GM13977 (cell line): Measurements from ENCODE around the gene TRIOBP.

Source experiments
- DNase-seq: peaks from one replicate; pipeline ENCODE4 v3.0.0; 2012; ENCODE audit warnings: low spot score
- in situ Hi-C: fragments of 300-500 bp; cut with MboI; formaldehyde crosslinking; loops from one replicate; pipeline ENCODE4 v1.12.0; 2022; ENCODE audit warnings: low sequenced_read_pairs, low pct_unique_long_range_greater_than_20kb, mixed read lengths, inconsistent platforms; ENCODE audit not compliant: unreplicated experiment
- TF ChIP-seq, protein P1 (sequence below): IDR thresholded peaks from 2 replicates; pipeline ENCODE4 v1.5.1; 2012; ENCODE audit warnings: mild to moderate bottlenecking, control low read depth; ENCODE audit not compliant: insufficient read depth; ENCODE audit errors: extremely low read depth, missing control alignments

Gene TRIOBP, protein sequence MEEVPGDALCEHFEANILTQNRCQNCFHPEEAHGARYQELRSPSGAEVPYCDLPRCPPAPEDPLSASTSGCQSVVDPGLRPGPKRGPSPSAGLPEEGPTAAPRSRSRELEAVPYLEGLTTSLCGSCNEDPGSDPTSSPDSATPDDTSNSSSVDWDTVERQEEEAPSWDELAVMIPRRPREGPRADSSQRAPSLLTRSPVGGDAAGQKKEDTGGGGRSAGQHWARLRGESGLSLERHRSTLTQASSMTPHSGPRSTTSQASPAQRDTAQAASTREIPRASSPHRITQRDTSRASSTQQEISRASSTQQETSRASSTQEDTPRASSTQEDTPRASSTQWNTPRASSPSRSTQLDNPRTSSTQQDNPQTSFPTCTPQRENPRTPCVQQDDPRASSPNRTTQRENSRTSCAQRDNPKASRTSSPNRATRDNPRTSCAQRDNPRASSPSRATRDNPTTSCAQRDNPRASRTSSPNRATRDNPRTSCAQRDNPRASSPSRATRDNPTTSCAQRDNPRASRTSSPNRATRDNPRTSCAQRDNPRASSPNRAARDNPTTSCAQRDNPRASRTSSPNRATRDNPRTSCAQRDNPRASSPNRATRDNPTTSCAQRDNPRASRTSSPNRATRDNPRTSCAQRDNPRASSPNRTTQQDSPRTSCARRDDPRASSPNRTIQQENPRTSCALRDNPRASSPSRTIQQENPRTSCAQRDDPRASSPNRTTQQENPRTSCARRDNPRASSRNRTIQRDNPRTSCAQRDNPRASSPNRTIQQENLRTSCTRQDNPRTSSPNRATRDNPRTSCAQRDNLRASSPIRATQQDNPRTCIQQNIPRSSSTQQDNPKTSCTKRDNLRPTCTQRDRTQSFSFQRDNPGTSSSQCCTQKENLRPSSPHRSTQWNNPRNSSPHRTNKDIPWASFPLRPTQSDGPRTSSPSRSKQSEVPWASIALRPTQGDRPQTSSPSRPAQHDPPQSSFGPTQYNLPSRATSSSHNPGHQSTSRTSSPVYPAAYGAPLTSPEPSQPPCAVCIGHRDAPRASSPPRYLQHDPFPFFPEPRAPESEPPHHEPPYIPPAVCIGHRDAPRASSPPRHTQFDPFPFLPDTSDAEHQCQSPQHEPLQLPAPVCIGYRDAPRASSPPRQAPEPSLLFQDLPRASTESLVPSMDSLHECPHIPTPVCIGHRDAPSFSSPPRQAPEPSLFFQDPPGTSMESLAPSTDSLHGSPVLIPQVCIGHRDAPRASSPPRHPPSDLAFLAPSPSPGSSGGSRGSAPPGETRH (N-terminal part only)

DNA sequence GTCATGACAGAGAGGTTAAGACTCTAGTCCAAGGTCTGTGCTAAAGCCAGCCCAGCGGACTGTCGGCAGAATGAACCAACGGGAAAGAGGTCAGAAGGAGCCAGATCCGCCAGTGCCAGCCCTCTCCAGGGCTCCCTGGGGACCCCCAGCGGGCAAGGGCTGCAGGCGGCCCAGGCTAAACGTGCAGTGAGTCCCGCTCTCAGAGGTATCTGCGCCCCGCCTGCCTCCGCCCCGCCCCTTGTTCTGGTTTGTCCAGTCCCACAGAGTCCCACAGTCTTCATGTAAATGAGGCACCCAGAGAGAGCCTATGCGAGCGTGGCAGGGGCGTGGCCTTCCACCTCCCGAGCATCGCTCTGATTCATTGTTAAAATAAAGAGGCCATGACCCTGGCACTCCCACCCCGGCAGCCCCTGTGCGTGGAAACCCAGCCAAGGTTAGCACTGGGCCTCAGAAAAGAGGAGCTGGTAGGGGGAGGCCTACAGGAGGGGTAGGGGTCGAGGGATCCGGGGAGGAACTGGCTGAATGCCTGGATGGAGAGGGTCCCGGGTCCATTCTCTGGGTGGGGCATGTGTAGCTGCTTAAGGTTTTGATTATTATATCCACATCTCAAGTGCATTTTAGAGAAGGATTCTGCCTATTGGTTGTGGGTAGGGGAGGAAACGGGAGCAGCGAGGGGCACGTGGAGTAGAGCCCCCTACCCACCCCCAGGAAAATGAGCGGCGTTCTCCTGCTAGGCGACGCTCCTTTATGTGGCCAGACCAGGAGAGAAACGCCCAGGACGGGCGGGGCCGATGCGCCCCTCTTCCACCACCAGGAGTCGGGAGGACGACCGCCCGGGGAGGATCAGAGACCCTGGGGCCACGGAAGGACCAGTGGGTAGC is at the start of gene TRIOBP:
Gene TRIOBP (plus strand): TSS at position 392 of the 881 bp plus-strand sequence. CDS start 4,318 bp downstream, outside the sequence.
- in situ Hi-C loops = no loop called here
- TF ChIP-seq, protein P1, sequence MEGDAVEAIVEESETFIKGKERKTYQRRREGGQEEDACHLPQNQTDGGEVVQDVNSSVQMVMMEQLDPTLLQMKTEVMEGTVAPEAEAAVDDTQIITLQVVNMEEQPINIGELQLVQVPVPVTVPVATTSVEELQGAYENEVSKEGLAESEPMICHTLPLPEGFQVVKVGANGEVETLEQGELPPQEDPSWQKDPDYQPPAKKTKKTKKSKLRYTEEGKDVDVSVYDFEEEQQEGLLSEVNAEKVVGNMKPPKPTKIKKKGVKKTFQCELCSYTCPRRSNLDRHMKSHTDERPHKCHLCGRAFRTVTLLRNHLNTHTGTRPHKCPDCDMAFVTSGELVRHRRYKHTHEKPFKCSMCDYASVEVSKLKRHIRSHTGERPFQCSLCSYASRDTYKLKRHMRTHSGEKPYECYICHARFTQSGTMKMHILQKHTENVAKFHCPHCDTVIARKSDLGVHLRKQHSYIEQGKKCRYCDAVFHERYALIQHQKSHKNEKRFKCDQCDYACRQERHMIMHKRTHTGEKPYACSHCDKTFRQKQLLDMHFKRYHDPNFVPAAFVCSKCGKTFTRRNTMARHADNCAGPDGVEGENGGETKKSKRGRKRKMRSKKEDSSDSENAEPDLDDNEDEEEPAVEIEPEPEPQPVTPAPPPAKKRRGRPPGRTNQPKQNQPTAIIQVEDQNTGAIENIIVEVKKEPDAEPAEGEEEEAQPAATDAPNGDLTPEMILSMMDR = peak; percentile 50
- DNase-seq = peak; percentile 81

DNA sequence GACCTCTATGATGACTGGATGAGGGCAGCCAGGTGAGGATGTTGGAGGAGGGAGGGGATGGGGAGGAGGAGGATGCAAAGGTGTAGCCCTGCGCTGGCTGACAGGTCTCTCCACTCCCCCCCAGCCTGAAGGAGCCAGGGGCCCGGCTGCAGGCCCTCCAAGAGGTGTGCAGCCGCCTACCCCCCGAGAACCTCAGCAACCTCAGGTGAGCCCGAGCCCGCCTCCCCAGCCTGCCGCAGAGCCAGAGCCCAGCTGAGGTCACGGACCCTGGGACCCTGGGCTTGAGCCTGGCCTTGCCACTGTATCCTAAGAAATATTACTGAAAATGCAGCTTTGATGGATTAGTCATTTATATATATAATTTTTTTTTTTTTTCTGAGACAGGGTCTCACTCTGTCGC is 49.5 kb upstream of the TRIOBP start:
- no peak for DNase-seq
- TF ChIP-seq, protein P1 = no peak
- in situ Hi-C loops = no loop called here

DNA sequence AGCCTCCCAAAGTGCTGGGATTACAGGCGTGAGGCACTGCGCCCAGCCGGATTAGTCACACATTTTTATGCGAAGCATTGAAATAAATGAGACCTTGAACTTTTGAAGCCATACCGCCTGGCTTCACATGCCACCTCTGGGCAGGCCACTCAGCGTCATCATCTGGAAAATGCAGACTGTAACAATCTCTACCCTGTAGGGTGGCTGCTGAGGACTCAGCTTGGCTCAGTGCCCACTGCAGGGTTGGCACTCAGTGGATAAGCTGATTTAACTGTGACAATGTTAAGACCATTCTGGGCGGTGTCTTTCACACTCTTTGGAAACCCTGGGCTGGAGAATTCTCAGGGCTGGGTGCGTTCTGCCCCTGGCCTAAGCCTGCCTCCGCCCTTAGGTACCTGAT is 48.9 kb upstream of the TRIOBP start:
- in situ Hi-C loops = no loop called here
- DNase-seq = no peak
- TF ChIP-seq, protein P1 = no peak

DNA sequence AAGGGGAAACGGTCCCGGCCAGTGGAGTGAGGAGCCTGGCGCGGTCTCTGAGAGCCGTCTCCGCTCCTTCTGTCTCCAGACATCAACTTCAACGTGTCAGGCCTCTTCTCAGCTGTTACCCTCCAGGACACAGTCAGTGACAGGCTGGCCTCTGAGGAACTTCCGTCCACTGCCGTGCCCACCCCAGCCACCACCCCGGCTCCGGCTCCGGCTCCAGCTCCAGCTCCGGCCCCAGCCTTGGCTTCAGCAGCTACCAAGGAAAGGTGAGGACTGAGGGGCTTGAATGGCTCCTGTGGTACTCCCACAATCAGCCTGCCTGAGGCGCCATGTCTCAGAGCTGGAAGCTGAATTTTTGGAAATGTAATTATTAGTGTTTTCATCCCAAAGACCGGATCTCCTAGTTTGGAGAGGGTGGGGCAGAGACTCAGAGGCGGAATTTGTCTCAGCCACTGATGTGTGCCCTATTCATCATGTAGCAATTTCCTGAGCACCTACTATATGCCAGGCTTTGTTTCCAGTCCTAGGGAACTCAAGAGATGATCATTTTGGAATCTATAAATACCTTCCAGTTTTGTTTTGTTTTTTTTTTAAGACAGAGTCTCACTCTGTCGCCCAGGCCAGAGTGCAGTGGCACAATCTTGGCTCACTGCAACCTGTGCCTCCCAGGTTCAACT is 46.2 kb upstream of the TRIOBP start:
- in situ Hi-C loops = no loop called here

DNA sequence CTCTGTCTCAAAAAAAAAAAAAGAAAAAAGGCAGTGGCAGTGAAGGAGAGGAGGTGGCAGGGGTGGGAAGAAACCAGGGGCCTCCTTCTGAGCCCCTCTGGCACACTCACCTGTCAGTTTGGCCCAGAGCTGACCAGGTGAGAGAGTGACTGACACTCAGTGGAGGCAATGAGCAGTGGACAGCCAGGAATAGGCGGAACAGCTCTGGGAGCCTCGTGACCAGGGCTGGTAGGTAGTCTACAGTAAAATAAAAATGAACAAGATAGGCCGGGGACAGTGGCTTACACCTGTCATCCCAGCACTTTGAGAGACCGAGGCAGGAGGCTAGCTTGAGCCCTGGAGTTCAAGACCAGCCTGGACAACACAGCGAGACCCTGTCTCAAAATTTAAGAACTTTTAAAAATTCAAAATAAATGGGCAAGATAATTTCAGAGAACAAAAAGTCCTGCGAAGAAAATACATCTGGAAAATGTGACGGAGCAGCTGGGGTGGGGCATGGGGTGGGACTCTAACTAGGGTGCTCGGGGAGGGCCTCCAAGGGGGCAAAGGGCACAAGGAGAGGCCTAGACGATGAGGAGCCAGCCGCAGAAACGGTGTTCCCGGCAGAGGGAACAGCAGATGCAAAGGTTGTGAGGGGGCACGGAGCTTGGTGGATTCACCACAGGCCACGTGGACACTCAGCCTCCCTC is 42.1 kb upstream of the TRIOBP start:
- in situ Hi-C loops = no loop called here
- TF ChIP-seq, protein P1 = no peak
- DNase-seq = no peak

More for the DNA sequence above, 46.2 kb upstream of the TRIOBP start:
- TF ChIP-seq, protein P1 = no peak
- DNase-seq = no peak
